ENCODE results near the gene KMT5C. TPM values are rescaled to one million over a fixed set of nuclear protein-coding genes. Genes with fewer than 3 reads are reported as not detected.

KMT5C gene
- total RNA-seq, 3 donors from 2014 or later (not counting 1 experiment from before 2014, with no cell fraction given) = 44.5 to 147 (median 46.8) TPM

GRCh38 chr19:55316646-55317045 lies 23.0 kb upstream of the KMT5C start:
- ATAC-seq = no peak

GRCh38 chr19:55319785-55320184 lies 19.9 kb upstream of the KMT5C start:
- DNase-seq = no peak
- Mint-ChIP-seq H3K36me3 (no peaks in the 10 kb centered on the region), H3K27ac (no peak overlapping the region), H3K4me3 (no peak overlapping the region), H3K9me3 (no peaks in the 10 kb centered on the region), H3K4me1 (no peaks in the 10 kb centered on the region), H3K27me3 (ENCODE audit: low read depth in 2 of 2) (peaks cover 8 to 15% of the 10 kb centered on the region in 2 donors)
- intact Hi-C loops (cut with micrococcal nuclease) = no loop called here
- H3K4me1 ChIP-seq (ENCODE audit: control insufficient read depth, insufficient read depth, low read length) = no peaks in the 10 kb centered on the region
- H3K9me3 ChIP-seq (ENCODE audit: control insufficient read depth, insufficient read depth, low read length) = no peaks in the 10 kb centered on the region
- H3K36me3 ChIP-seq (ENCODE audit: control insufficient read depth, insufficient read depth, low read length) = no peaks in the 10 kb centered on the region
- H3K27me3 ChIP-seq (ENCODE audit: control insufficient read depth, insufficient read depth, low read length) = no peaks in the 10 kb centered on the region
- WGBS (ENCODE audit: insufficient coverage) = 88% methylated on average over 21 of the region's 21 CpGs
- ATAC-seq = no peak
- no peak overlapping the region for H3K27ac ChIP-seq (ENCODE audit: low read length)
- no peak overlapping the region for H3K4me3 ChIP-seq (ENCODE audit: low read length)
- TF ChIP-seq CTCF (IDR thresholded peaks at IDR 0.05) = no peak

More at GRCh38 chr19:55316646-55317045, 23.0 kb upstream of the KMT5C start:
- no peak for DNase-seq
- Mint-ChIP-seq H3K27me3 (ENCODE audit: low read depth in 2 of 2) (peaks cover 2% of the 10 kb centered on the region in 2 donors), H3K9me3 (no peaks in the 10 kb centered on the region), H3K4me3 (no peak overlapping the region), H3K27ac (no peak overlapping the region), H3K4me1 (no peaks in the 10 kb centered on the region), H3K36me3 (no peaks in the 10 kb centered on the region)
- Histone ChIP-seq H3K36me3 (ENCODE audit: control insufficient read depth, insufficient read depth, low read length) (no peaks in the 10 kb centered on the region), H3K4me1 (ENCODE audit: control insufficient read depth, insufficient read depth, low read length) (no peaks in the 10 kb centered on the region), H3K27ac (ENCODE audit: low read length) (no peak overlapping the region), H3K4me3 (ENCODE audit: low read length) (no peak overlapping the region), H3K9me3 (ENCODE audit: control insufficient read depth, insufficient read depth, low read length) (no peaks in the 10 kb centered on the region), H3K27me3 (ENCODE audit: control insufficient read depth, insufficient read depth, low read length) (no peaks in the 10 kb centered on the region)
- intact Hi-C loops (cut with micrococcal nuclease) = no loop called here
- 93% methylated on average over 8 of the region's 8 CpGs for WGBS (ENCODE audit: insufficient coverage)
- no peak for TF ChIP-seq CTCF (IDR thresholded peaks at IDR 0.05)

GRCh38 chr19:55320844-55321419 lies 18.7 kb upstream of the KMT5C start:
- H3K27ac ChIP-seq (ENCODE audit: low read length) = no peak overlapping the region

More at GRCh38 chr19:55320844-55321419, 18.7 kb upstream of the KMT5C start:
- no peak for TF ChIP-seq CTCF (IDR thresholded peaks at IDR 0.05)
- Histone ChIP-seq H3K4me1 (ENCODE audit: control insufficient read depth, insufficient read depth, low read length) (no peaks in the 10 kb centered on the region), H3K9me3 (ENCODE audit: control insufficient read depth, insufficient read depth, low read length) (no peaks in the 10 kb centered on the region), H3K4me3 (ENCODE audit: low read length) (no peak overlapping the region), H3K27me3 (ENCODE audit: control insufficient read depth, insufficient read depth, low read length) (no peaks in the 10 kb centered on the region), H3K36me3 (ENCODE audit: control insufficient read depth, insufficient read depth, low read length) (no peaks in the 10 kb centered on the region)
- no peak for ATAC-seq
- intact Hi-C loops (cut with micrococcal nuclease) = no loop called here
- no peak for DNase-seq
- no peaks in the 10 kb centered on the region for H3K9me3 Mint-ChIP-seq
- H3K27ac Mint-ChIP-seq = no peak overlapping the region
- peaks cover 8 to 19% of the 10 kb centered on the region in 2 donors for H3K27me3 Mint-ChIP-seq (ENCODE audit: low read depth in 2 of 2)
- no peaks in the 10 kb centered on the region for H3K36me3 Mint-ChIP-seq
- WGBS (ENCODE audit: insufficient coverage) = 83% methylated on average over 8 of the region's 8 CpGs
- H3K4me3 Mint-ChIP-seq = no peak overlapping the region
- H3K4me1 Mint-ChIP-seq = no peaks in the 10 kb centered on the region

All from natural killer cell (primary cell).